HCT116 (cell line): ENCODE measurements around the gene ST6GALNAC5. TPM values are rescaled to one million over a fixed set of nuclear protein-coding genes. Genes with fewer than 3 reads are reported as not detected.

Experiments
- ATAC-seq: fragments of 200-7000 bp; cut with Tn5 transposase; 2 replicates; pipeline ENCODE4 v1.9.1; 2020; ENCODE audit warnings: mild to moderate bottlenecking, moderate library complexity
- BruUV-seq: library from RNA; stranded (reverse); fragments of 400-500 nt; replicated peaks from 2 replicates; lab custom pipeline; 2021; lab: Mats Ljungman, UMichigan
- CTCF ChIA-PET: fragments of 300-600 bp; sonication (Branson Sonifier 250); formaldehyde crosslinking; loops from one replicate; lab custom pipeline; 2021; ENCODE audit warnings: antibody characterized with exemption; lab: Charles Lee
- POLR2A ChIA-PET: fragments of 300-600, 350-600 bp; sonication (Branson Sonifier 250); formaldehyde crosslinking; loops from one replicate; lab custom pipeline; 2021; ENCODE audit warnings: antibody characterized with exemption; lab: Charles Lee
- RAD21 ChIA-PET, 2 experiments: fragments of 300-600 bp; sonication (Branson Sonifier 250); formaldehyde crosslinking; loops; one replicate each; lab custom pipeline; 2023; ENCODE audit warnings: low total read pairs in 2 of 2; ENCODE audit not compliant: uncharacterized antibody in 2 of 2, unreplicated experiment in 2 of 2, low non-redundant PET in 1 of 2; lab: Charles Lee
- DNase-seq: peaks from one replicate; pipeline ENCODE4 v3.0.0-alpha.2; 2010; ENCODE audit warnings: low read depth, low spot score
- H2AFZ ChIP-seq: fragments of 200-600 bp; shearing (Covaris generic), sonication (generic); 2 replicates; pipeline ENCODE4 v1.6.1; 2017; ENCODE audit warnings: low read depth, mixed run types, mixed read lengths, antibody characterized with exemption, low read length; ENCODE audit not compliant: poor library complexity, severe bottlenecking
- H3K27ac ChIP-seq: 2 replicates; pipeline ENCODE4 v1.5.1; 2012; ENCODE audit warnings: low read depth, low read length
- H3K27me3 ChIP-seq: fragments of 200-600 bp; sonication (generic); 2 replicates; pipeline ENCODE4 v1.6.1; 2016; ENCODE audit warnings: mixed run types, low read length, mixed read lengths; ENCODE audit not compliant: insufficient read depth
- H3K36me3 ChIP-seq, 2 experiments: fragments of 200-500 bp in 1 of 2; fragments of 200-600 bp in 1 of 2; sonication (Bioruptor generic) in 1 of 2; sonication (generic) in 1 of 2; 2 replicates each; pipeline versions ENCODE4 v1.5.1 to v1.6.1; 2014 to 2016; ENCODE audit warnings: low read length in 2 of 2, inconsistent platforms in 1 of 2, mixed read lengths in 1 of 2, mixed run types in 1 of 2; ENCODE audit not compliant: insufficient read depth in 2 of 2, control insufficient read depth in 1 of 2
- H3K4me1 ChIP-seq, 2 experiments: fragments of 200-600 bp in 1 of 2; sonication (generic) in 1 of 2; 2 replicates each; pipeline versions ENCODE4 v1.5.1 to v1.6.1; 2012 to 2017; ENCODE audit warnings: low read length in 2 of 2, inconsistent platforms in 1 of 2, mild to moderate bottlenecking in 1 of 2, mixed read lengths in 1 of 2, mixed run types in 1 of 2, moderate library complexity in 1 of 2; ENCODE audit not compliant: insufficient read depth in 2 of 2, control insufficient read depth in 1 of 2
- H3K4me2 ChIP-seq: fragments of 200-600 bp; sonication (generic); 2 replicates; pipeline ENCODE4 v1.6.1; 2017; ENCODE audit warnings: mixed run types, low read length, mixed read lengths
- H3K4me3 ChIP-seq, 2 experiments: fragments of 200-600 bp in 1 of 2; sonication (generic) in 1 of 2; replicated peaks in 1 of 2; 2 replicates each; pipeline ENCODE4 v1.5.1; 2011 to 2016; ENCODE audit warnings: low read length in 2 of 2, control low read depth in 1 of 2, low read depth in 1 of 2, mild to moderate bottlenecking in 1 of 2, mixed read lengths in 1 of 2, mixed run types in 1 of 2
- H3K79me2 ChIP-seq: fragments of 200-600 bp; sonication (generic); 2 replicates; pipeline ENCODE4 v1.6.1; 2017; ENCODE audit warnings: mild to moderate bottlenecking, mixed run types, low read length, moderate library complexity, mixed read lengths; ENCODE audit not compliant: insufficient read depth
- H3K9ac ChIP-seq: fragments of 200-600 bp; sonication (generic); 2 replicates; pipeline ENCODE4 v1.6.1; 2016; ENCODE audit warnings: low read length, mixed read lengths
- H3K9me2 ChIP-seq: fragments of 200-600 bp; sonication (generic), shearing (Covaris generic); 2 replicates; pipeline ENCODE4 v1.6.1; 2017; ENCODE audit warnings: mixed run types, mild to moderate bottlenecking, moderate library complexity; ENCODE audit not compliant: insufficient read depth
- H3K9me3 ChIP-seq, 2 experiments: fragments of 200-500 bp in 1 of 2; fragments of 200-600 bp in 1 of 2; sonication (Bioruptor generic) in 1 of 2; sonication (generic) in 1 of 2; 2 replicates each; pipeline ENCODE4 v1.6.1; 2014 to 2017; ENCODE audit warnings: low read length in 2 of 2, mixed read lengths in 2 of 2, inconsistent platforms in 1 of 2, low read depth in 1 of 2, mild to moderate bottlenecking in 1 of 2, mixed run types in 1 of 2, moderate library complexity in 1 of 2; ENCODE audit not compliant: control insufficient read depth in 1 of 2, insufficient read depth in 1 of 2
- H4K20me1 ChIP-seq: fragments of 200-600 bp; sonication (generic), shearing (Covaris generic); 2 replicates; pipeline ENCODE4 v1.6.1; 2017; ENCODE audit warnings: mixed run types, mild to moderate bottlenecking, moderate library complexity; ENCODE audit not compliant: insufficient read depth
- CBX3 ChIP-seq: IDR thresholded peaks from 2 replicates; pipeline ENCODE4 v1.6.1; 2012; ENCODE audit warnings: low read depth
- CEBPB ChIP-seq: IDR thresholded peaks from 2 replicates; pipeline ENCODE4 v1.6.1; 2012; ENCODE audit warnings: low read depth
- EGR1 ChIP-seq: IDR thresholded peaks from 2 replicates; pipeline ENCODE4 v1.6.1; 2012; ENCODE audit warnings: low read depth
- EZH2 ChIP-seq: fragments of 200-600 bp; sonication (generic); IDR thresholded peaks from 2 replicates; pipeline ENCODE4 v1.6.1; 2017; ENCODE audit warnings: antibody characterized with exemption, mixed run types
- EZH2phosphoT487 ChIP-seq: fragments of 200-600 bp; IDR thresholded peaks from 2 replicates; pipeline ENCODE4 v1.6.1; 2018; ENCODE audit warnings: antibody characterized with exemption, borderline replicate concordance
- FOSL1 ChIP-seq: IDR thresholded peaks from 2 replicates; pipeline ENCODE4 v1.6.1; 2012; ENCODE audit warnings: low read depth
- POLR2A ChIP-seq: IDR thresholded peaks from 2 replicates; pipeline ENCODE4 v1.7.0; 2011; ENCODE audit warnings: borderline replicate concordance; ENCODE audit not compliant: insufficient read depth, insufficient read length; ENCODE audit errors: extremely low read depth
- POLR2AphosphoS5 ChIP-seq: IDR thresholded peaks from 2 replicates; pipeline ENCODE4 v1.6.1; 2011; ENCODE audit warnings: mild to moderate bottlenecking, low read depth, low read length, moderate library complexity
- RAD21 ChIP-seq: IDR thresholded peaks from 2 replicates; pipeline ENCODE4 v1.6.1; 2012; ENCODE audit warnings: low read depth, mild to moderate bottlenecking
- SIN3A ChIP-seq: IDR thresholded peaks from 2 replicates; pipeline ENCODE4 v1.6.1; 2012; ENCODE audit warnings: low read depth
- TCF7L2 ChIP-seq: IDR thresholded peaks from 2 replicates; pipeline ENCODE4 v1.7.0; 2011; ENCODE audit warnings: borderline replicate concordance, inconsistent platforms; ENCODE audit not compliant: insufficient read depth, insufficient read length; ENCODE audit errors: extremely low read depth
- ZFX ChIP-seq: fragments of 450-650 bp; IDR thresholded peaks from 2 replicates; pipeline ENCODE4 v1.6.1; 2017
- intact Hi-C: fragments of 100-400 bp; cut with micrococcal nuclease; formaldehyde crosslinking; loops from 2 replicates; pipeline ENCODE4 v1.10.0; 2022
- total RNA-seq: library from RNA; stranded (reverse); gene quantifications from one replicate; pipeline ENCODE4 v1.2.1, GENCODE V29; 2021; ENCODE audit not compliant: unreplicated experiment
- TF ChIP-seq, protein P1 (sequence below): IDR thresholded peaks from 2 replicates; pipeline ENCODE4 v1.6.1; 2012
- TF ChIP-seq, protein P2 (sequence below): IDR thresholded peaks from 2 replicates; pipeline ENCODE4 v1.6.1; 2012
- TF ChIP-seq, protein P3 (sequence below): IDR thresholded peaks from 2 replicates; pipeline ENCODE4 v1.6.1; 2011; ENCODE audit warnings: mild to moderate bottlenecking, low read length, moderate library complexity; ENCODE audit not compliant: insufficient replicate concordance; ENCODE audit errors: extremely low read depth

The ST6GALNAC5 gene
- total RNA-seq, 1 experiment from 2014 or later, result 1.2 TPM

DNA sequence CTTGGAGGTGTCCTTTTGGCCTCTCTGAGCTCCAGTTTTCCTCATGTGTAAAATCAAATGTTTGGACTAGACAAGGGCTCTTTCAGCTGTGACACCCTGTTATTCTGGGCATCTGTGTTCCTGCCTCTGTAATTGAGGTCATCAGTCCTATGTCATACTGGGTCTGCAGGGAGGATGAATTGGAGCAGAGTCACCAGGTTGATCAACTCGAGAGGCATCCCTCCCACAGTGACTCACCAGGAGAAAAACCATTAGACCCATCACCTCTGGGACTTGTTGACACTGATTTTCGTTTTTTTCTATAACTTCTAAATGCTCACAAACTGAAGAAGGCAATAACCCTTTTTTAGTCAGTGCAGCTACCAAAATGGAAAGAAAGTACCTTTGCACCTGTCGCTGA, 82.2 kb downstream of the ST6GALNAC5 start:
- no peaks in the 10 kb centered on the region for H3K36me3 ChIP-seq
- no peak overlapping the region for H3K27ac ChIP-seq
- H3K4me1 ChIP-seq, result peaks cover 0 to 16% of the 10 kb centered on the region in 2 experiments; a peak in 1 of 4 replicates
- H3K9me2 ChIP-seq, result 0 out of 2 replicates have a peak, but pooled peaks cover 3% of the 10 kb centered on the region
- no peaks in the 10 kb centered on the region for H3K27me3 ChIP-seq
- H3K4me3 ChIP-seq, result no peak overlapping the region
- no peak overlapping the region for H2AFZ ChIP-seq
- no peak for TF ChIP-seq EZH2phosphoT487
- no peak overlapping the region for H3K9ac ChIP-seq
- no peak overlapping the region for H3K4me2 ChIP-seq
- H3K9me3 ChIP-seq, result no peaks in the 10 kb centered on the region
- BruUV-seq, result no TSS peak
- H4K20me1 ChIP-seq, result no peaks in the 10 kb centered on the region
- ChIA-PET CTCF (no interaction called here), RAD21 (no interaction called here), POLR2A (no interaction called here)
- H3K79me2 ChIP-seq, result no peaks in the 10 kb centered on the region
- intact Hi-C loops, result no loop called here
- no peak for DNase-seq
- no peak; the same call in 1 of the 2 replicates for ATAC-seq

DNA sequence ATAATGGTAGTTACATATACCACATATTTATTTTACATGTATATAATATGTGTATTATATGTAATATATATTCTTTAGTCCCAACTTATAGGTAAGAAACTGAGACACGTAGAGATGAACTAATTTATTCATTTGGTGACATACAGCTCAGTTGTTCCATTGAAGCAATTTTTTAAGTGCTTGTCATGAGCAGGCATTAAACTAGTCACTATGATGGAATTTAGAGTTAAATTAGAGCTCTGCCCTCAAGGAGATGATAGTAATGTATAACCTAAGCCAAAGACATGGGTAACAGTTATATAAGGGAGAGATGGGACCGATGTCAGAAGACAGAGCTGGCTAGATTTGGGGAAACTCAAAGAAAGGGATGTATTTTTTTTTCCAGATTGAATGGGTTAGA, 83.0 kb downstream of the ST6GALNAC5 start:
- Histone ChIP-seq H3K9me3 (no peaks in the 10 kb centered on the region), H3K9me2 (0 out of 2 replicates have a peak, but pooled peaks cover 3% of the 10 kb centered on the region), H3K79me2 (no peaks in the 10 kb centered on the region), H4K20me1 (no peaks in the 10 kb centered on the region), H2AFZ (no peak overlapping the region), H3K36me3 (no peaks in the 10 kb centered on the region), H3K4me1 (peaks cover 0 to 10% of the 10 kb centered on the region in 2 experiments; a peak in 1 of 4 replicates), H3K4me2 (no peak overlapping the region), H3K4me3 (no peak overlapping the region), H3K9ac (no peak overlapping the region), H3K27me3 (no peaks in the 10 kb centered on the region), H3K27ac (no peak overlapping the region)
- TF ChIP-seq, protein P1, sequence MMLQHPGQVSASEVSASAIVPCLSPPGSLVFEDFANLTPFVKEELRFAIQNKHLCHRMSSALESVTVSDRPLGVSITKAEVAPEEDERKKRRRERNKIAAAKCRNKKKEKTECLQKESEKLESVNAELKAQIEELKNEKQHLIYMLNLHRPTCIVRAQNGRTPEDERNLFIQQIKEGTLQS, result no peak
- TF ChIP-seq ZFX (no peak), CBX3 (no peak), CEBPB (no peak), POLR2AphosphoS5 (no peak), EGR1 (no peak), TCF7L2 (no peak), POLR2A (no peak), FOSL1 (no peak), RAD21 (no peak), SIN3A (no peak), EZH2 (no peak)
- TF ChIP-seq, protein P2, sequence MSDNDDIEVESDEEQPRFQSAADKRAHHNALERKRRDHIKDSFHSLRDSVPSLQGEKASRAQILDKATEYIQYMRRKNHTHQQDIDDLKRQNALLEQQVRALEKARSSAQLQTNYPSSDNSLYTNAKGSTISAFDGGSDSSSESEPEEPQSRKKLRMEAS, result no peak
- TF ChIP-seq, protein P3, sequence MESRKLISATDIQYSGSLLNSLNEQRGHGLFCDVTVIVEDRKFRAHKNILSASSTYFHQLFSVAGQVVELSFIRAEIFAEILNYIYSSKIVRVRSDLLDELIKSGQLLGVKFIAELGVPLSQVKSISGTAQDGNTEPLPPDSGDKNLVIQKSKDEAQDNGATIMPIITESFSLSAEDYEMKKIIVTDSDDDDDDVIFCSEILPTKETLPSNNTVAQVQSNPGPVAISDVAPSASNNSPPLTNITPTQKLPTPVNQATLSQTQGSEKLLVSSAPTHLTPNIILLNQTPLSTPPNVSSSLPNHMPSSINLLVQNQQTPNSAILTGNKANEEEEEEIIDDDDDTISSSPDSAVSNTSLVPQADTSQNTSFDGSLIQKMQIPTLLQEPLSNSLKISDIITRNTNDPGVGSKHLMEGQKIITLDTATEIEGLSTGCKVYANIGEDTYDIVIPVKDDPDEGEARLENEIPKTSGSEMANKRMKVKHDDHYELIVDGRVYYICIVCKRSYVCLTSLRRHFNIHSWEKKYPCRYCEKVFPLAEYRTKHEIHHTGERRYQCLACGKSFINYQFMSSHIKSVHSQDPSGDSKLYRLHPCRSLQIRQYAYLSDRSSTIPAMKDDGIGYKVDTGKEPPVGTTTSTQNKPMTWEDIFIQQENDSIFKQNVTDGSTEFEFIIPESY, result no peak
- POLR2A ChIA-PET, result no interaction called here
- no TSS peak for BruUV-seq
- DNase-seq (no peak), ATAC-seq (no peak)
- CTCF ChIA-PET, result no interaction called here
- intact Hi-C loops, result no loop called here
- RAD21 ChIA-PET, result no interaction called here
